Fibroblast of mammary gland (primary cell): ENCODE results near the gene PSMD8.

Experiments
- DNase-seq: peaks from one replicate; pipeline ENCODE4 v3.0.0-alpha.2; 2010; ENCODE audit warnings: low read depth
- H3K4me3 ChIP-seq: 2 replicates; pipeline ENCODE4 v1.5.1; 2011; ENCODE audit warnings: low read depth, mild to moderate bottlenecking, low read length, moderate library complexity; ENCODE audit not compliant: control insufficient read depth
- CTCF ChIP-seq: conservative IDR thresholded peaks from 2 replicates; pipeline ENCODE4 v1.5.1; 2011; ENCODE audit warnings: low read depth, low read length, inconsistent platforms; ENCODE audit not compliant: control insufficient read depth, insufficient read depth

Gene PSMD8

GRCh38 chr19:38399537-38399936, 25.2 kb downstream of the PSMD8 start:
- DNase-seq, result no peak
- H3K4me3 ChIP-seq, result no peak overlapping the region
- no peak for TF ChIP-seq CTCF

- TF ChIP-seq CTCF, result no peak
- DNase-seq, result no peak
- no peak overlapping the region for H3K4me3 ChIP-seq
Measured at GRCh38 chr19:38400361-38400760, 26.0 kb downstream of the PSMD8 start.

GRCh38 chr19:38401148-38401547, 26.8 kb downstream of the PSMD8 start:
- peak; percentile 34 for DNase-seq
- no peak for TF ChIP-seq CTCF
- H3K4me3 ChIP-seq, result no peak overlapping the region

- TF ChIP-seq CTCF, result no peak
- DNase-seq, result no peak
- peak overlapping the region; percentile 37 for H3K4me3 ChIP-seq
Measured at GRCh38 chr19:38402623-38402966, 28.2 kb downstream of the PSMD8 start.

GRCh38 chr19:38402967-38403674, 28.8 kb downstream of the PSMD8 start, which contains the start of gene FAM98C:
FAM98C (plus strand) TSS chr19:38403093; CDS start chr19:38403154, 61 bp downstream.
- DNase-seq, result peak; percentile 89
- TF ChIP-seq CTCF, result peak; percentile 51

GRCh38 chr19:38404858-38405257, 30.5 kb downstream of the PSMD8 start:
- DNase-seq, result no peak
- no peak for TF ChIP-seq CTCF

More at GRCh38 chr19:38402967-38403674, 28.8 kb downstream of the PSMD8 start, which contains the start of gene FAM98C:
- peak within 1 kb of the TSS; percentile 75 for H3K4me3 ChIP-seq

More at GRCh38 chr19:38404858-38405257, 30.5 kb downstream of the PSMD8 start:
- no peak overlapping the region for H3K4me3 ChIP-seq
